ENCODE results near the gene ERICH3. TPM values are rescaled to one million over a fixed set of nuclear protein-coding genes. Genes with fewer than 3 reads are reported as not detected.
A peak's percentile ranks its signal among the peaks of the same experiment; 100 is the strongest.

Gene ERICH3
- total and polyA plus RNA-seq, 10 of the 15 experiments (the other 5 are each of a cell fraction or from before 2014, with no cell fraction given): 0.03 to 0.09 (median 0.08) TPM; not detected in 7

- SMC1A ChIA-PET (ENCODE audit: uncharacterized antibody, unreplicated experiment): interaction anchor here (1.1 to 5.3 kb wide), 5 partner anchors 10 to 39 kb away, joined by 3 to 77 read pairs (median 9); partner anchors contain the start of genes CRYZ and TYW3
- no peak for FAIRE-seq
- no peak for TF ChIP-seq POLR2AphosphoS5 (IDR thresholded peaks at IDR 0.05; ENCODE audit: low read length)
- TF ChIP-seq ZNF384 (IDR thresholded peaks at IDR 0.05; ENCODE audit: borderline replicate concordance, low read depth, low read length): no peak
- TF ChIP-seq RBBP5 (conservative IDR thresholded peaks at IDR 0.05): no peak
- TF ChIP-seq NKRF (conservative IDR thresholded peaks at IDR 0.05): no peak
- TF ChIP-seq TCF3 (IDR thresholded peaks at IDR 0.05; ENCODE audit: borderline replicate concordance, insufficient read depth, low read depth, low read length): no peak
- TF ChIP-seq CEBPZ (IDR thresholded peaks at IDR 0.05; ENCODE audit: low read depth, low read length): no peak
- TF ChIP-seq ELK1 (IDR thresholded peaks at IDR 0.05; ENCODE audit: low read depth, low read length): no peak
- TF ChIP-seq SMAD1 (IDR thresholded peaks at IDR 0.05; ENCODE audit: low read depth, partially characterized antibody): no peak
- no peak for TF ChIP-seq ZNF592 (IDR thresholded peaks at IDR 0.05)
- TF ChIP-seq IRF4 (IDR thresholded peaks at IDR 0.05; ENCODE audit: low read depth, low read length): no peak
- no peak for TF ChIP-seq BHLHE40 (IDR thresholded peaks at IDR 0.05; ENCODE audit: borderline replicate concordance in 1 of 2, low read depth in 2 of 2, low read length in 1 of 2)
- WGBS (ENCODE audit: insufficient coverage, insufficient replicate concordance, low lambda C conversion rate, missing lambda C conversion rate): 48% methylated on average over 1 of the region's 1 CpG
- H4K20me1 ChIP-seq (ENCODE audit: control insufficient read depth, insufficient read depth): no peaks in the 10 kb centered on the region
- H3K27me3 ChIP-seq (replicated peaks in 1 of 2; ENCODE audit: control insufficient read depth in 2 of 2, insufficient read depth in 2 of 2, low read length in 1 of 2): no peaks in the 10 kb centered on the region
- H3K27ac ChIP-seq (ENCODE audit: control insufficient read depth, insufficient read depth): peak overlapping the region; percentile 57
- no peak overlapping the region for H2AFZ ChIP-seq (ENCODE audit: control insufficient read depth, low read depth, low read length)
- CTCF ChIA-PET: interaction anchor here (1.6 to 5.7 kb wide), 3 partner anchors 9 to 23 kb away, joined by 3 to 56 read pairs (median 16); partner anchors contain the start of genes CRYZ and TYW3
- no peak for ATAC-seq
- no peak overlapping the region for H3K4me3 ChIP-seq
- H3K36me3 ChIP-seq (ENCODE audit: control insufficient read depth in 2 of 2, insufficient read depth in 2 of 2, low read length in 1 of 2): peaks cover 2 to 21% of the 10 kb centered on the region in 2 experiments; a peak in 2 of 4 replicates
- no peaks in the 10 kb centered on the region; the same call in none of the 2 replicates for H3K79me2 ChIP-seq (ENCODE audit: control insufficient read depth, insufficient read depth, low read length)
- POLR2A ChIA-PET: interaction anchor here (0.8 to 3.9 kb wide), 2 partner anchors 10 to 20 kb away, joined by 4 to 35 read pairs; partner anchors contain the start of genes CRYZ and TYW3
- peaks cover 26% of the 10 kb centered on the region for H3K4me1 ChIP-seq (ENCODE audit: control insufficient read depth, insufficient read depth, low read length)
- no peak overlapping the region for H3K4me2 ChIP-seq (ENCODE audit: control insufficient read depth, insufficient read depth)
- in situ Hi-C loops (cut with MboI): no loop called here
- H3K9ac ChIP-seq (ENCODE audit: control insufficient read depth, insufficient read depth, low read length): no peak overlapping the region; the same call in 1 of the 2 replicates
- no peak for DNase-seq (ENCODE audit: low read depth, low spot score)
- intact Hi-C loops (cut with micrococcal nuclease; ENCODE audit: unreplicated experiment): no loop called here
- BruUV-seq (replicated peaks): no TSS peak
- RAD21 ChIA-PET (ENCODE audit: unreplicated experiment): interaction anchor here (1.4 to 5.6 kb wide), 4 partner anchors 10 to 35 kb away, joined by 3 to 67 read pairs (median 20); partner anchors contain the start of genes CRYZ and TYW3
- no peaks in the 10 kb centered on the region for H3K9me3 ChIP-seq (replicated peaks; ENCODE audit: control insufficient read depth, insufficient read depth, low read length)
Observed at GRCh38 chr1:74712881-74713280, 39.3 kb upstream of the ERICH3 start.
